Hepatocyte (in vitro differentiated cells): ENCODE data around the gene GMDS. TPM values are rescaled to one million over a fixed set of nuclear protein-coding genes. Genes with fewer than 3 reads are reported as not detected.

Source experiments
- DNase-seq: peaks from one replicate; pipeline ENCODE4 v3.0.0-alpha.2; 2016; ENCODE audit warnings: low spot score
- H2AFZ ChIP-seq: fragments of 200-600 bp; sonication (generic); 2 replicates; pipeline ENCODE4 v1.6.0; 2016; ENCODE audit warnings: antibody characterized with exemption, mild to moderate bottlenecking
- H3K27ac ChIP-seq: fragments of 200-600 bp; sonication (generic); 2 replicates; pipeline ENCODE4 v1.5.1; 2016; ENCODE audit warnings: mild to moderate bottlenecking
- H3K27me3 ChIP-seq: fragments of 200-600 bp; sonication (generic); 2 replicates; pipeline ENCODE4 v1.6.1; 2016
- H3K36me3 ChIP-seq: fragments of 200-600 bp; sonication (generic); replicated peaks from 2 replicates; pipeline ENCODE4 v1.5.1; 2016; ENCODE audit warnings: low read depth; ENCODE audit not compliant: insufficient read depth
- H3K4me1 ChIP-seq: fragments of 200-600 bp; sonication (generic); 2 replicates; pipeline ENCODE4 v1.5.1; 2016; ENCODE audit warnings: mild to moderate bottlenecking, moderate library complexity; ENCODE audit not compliant: insufficient read depth
- H3K4me2 ChIP-seq: fragments of 200-600 bp; sonication (generic); 2 replicates; pipeline ENCODE4 v1.6.0; 2016
- H3K4me3 ChIP-seq: fragments of 200-600 bp; sonication (generic); 2 replicates; pipeline ENCODE4 v1.5.1; 2016; ENCODE audit warnings: mild to moderate bottlenecking
- H3K79me2 ChIP-seq: fragments of 200-600 bp; sonication (generic); 2 replicates; pipeline ENCODE4 v1.6.0; 2017; ENCODE audit warnings: mild to moderate bottlenecking
- H3K9me2 ChIP-seq: fragments of 200-600 bp; sonication (generic); replicated peaks from 2 replicates; pipeline ENCODE4 v1.6.0; 2017; ENCODE audit warnings: mild to moderate bottlenecking; ENCODE audit not compliant: insufficient read depth
- H3K9me3 ChIP-seq: fragments of 200-600 bp; sonication (generic); 2 replicates; pipeline ENCODE4 v1.5.1; 2016; ENCODE audit warnings: low read depth, mild to moderate bottlenecking
- H4K20me1 ChIP-seq: fragments of 200-600 bp; sonication (generic); 2 replicates; pipeline ENCODE4 v1.6.0; 2016; ENCODE audit warnings: mild to moderate bottlenecking; ENCODE audit not compliant: insufficient read depth, poor library complexity, severe bottlenecking
- CTCF ChIP-seq: fragments of 200-600 bp; sonication (generic); IDR thresholded peaks from 2 replicates; pipeline ENCODE4 v1.5.1; 2016; ENCODE audit warnings: antibody characterized with exemption, mild to moderate bottlenecking; ENCODE audit not compliant: poor library complexity
- EZH2 ChIP-seq: fragments of 200-600 bp; sonication (generic); IDR thresholded peaks from 2 replicates; pipeline ENCODE4 v1.6.1; 2016; ENCODE audit warnings: antibody characterized with exemption, mild to moderate bottlenecking, borderline replicate concordance
- EZH2phosphoT487 ChIP-seq: fragments of 200-600 bp; sonication (generic); IDR thresholded peaks from one replicate; pipeline ENCODE4 v1.6.1; 2018; ENCODE audit warnings: antibody characterized with exemption, mild to moderate bottlenecking, low read depth, moderate library complexity; ENCODE audit not compliant: unreplicated experiment, severe bottlenecking
- WGBS: methylation state at CpG from one replicate; pipeline ENCODE4 v1.1.6; 2016; ENCODE audit warnings: low lambda C conversion rate; ENCODE audit errors: missing lambda C conversion rate; 5-methylcytosine and 5-hydroxymethylcytosine counted together
- polyA plus RNA-seq: library from polyadenylated mRNA; unstranded; fragments of >200 nt; fragmentation: Nextera tagmentation; extraction: Ambion mirVana; gene quantifications from 2 replicates; pipeline ENCODE4 v1.2.1, GENCODE V29; 2016
- total RNA-seq: library from RNA; depleted of rRNA; stranded (reverse); fragments of >200 nt; gene quantifications from 2 replicates; pipeline ENCODE4 v1.2.3, GENCODE V29; 2014

GMDS gene
- total and polyA plus RNA-seq, 2 experiments from 2014 or later = 20.7 to 32.6 TPM

GRCh38 chr6:1612299-1612973 is 633.0 kb downstream of the GMDS start:
- WGBS = 18% methylated on average over 10 of the region's 10 CpGs
- H3K4me1 ChIP-seq = peaks cover 18% of the 10 kb centered on the region
- H3K79me2 ChIP-seq = no peaks in the 10 kb centered on the region
- peaks cover 5% of the 10 kb centered on the region for H4K20me1 ChIP-seq
- no peak for DNase-seq
- peak overlapping the region; percentile 96 for H3K4me2 ChIP-seq
- no peak overlapping the region for H2AFZ ChIP-seq
- no peaks in the 10 kb centered on the region for H3K9me2 ChIP-seq
- no peak overlapping the region for H3K4me3 ChIP-seq
- TF ChIP-seq EZH2phosphoT487 = peak; percentile 89
- peak; percentile 89 for TF ChIP-seq EZH2
- TF ChIP-seq CTCF = no peak
- no peaks in the 10 kb centered on the region for H3K9me3 ChIP-seq
- H3K27me3 ChIP-seq = peaks cover 81% of the 10 kb centered on the region
- no peak overlapping the region for H3K27ac ChIP-seq
- H3K36me3 ChIP-seq = no peaks in the 10 kb centered on the region

- H3K36me3 ChIP-seq = no peaks in the 10 kb centered on the region
- no peak overlapping the region for H2AFZ ChIP-seq
- peaks cover 81% of the 10 kb centered on the region for H3K27me3 ChIP-seq
- no peaks in the 10 kb centered on the region for H3K79me2 ChIP-seq
- H3K4me3 ChIP-seq = no peak overlapping the region
- peaks cover 5% of the 10 kb centered on the region for H4K20me1 ChIP-seq
- H3K9me2 ChIP-seq = no peaks in the 10 kb centered on the region
- no peak overlapping the region for H3K27ac ChIP-seq
- H3K4me2 ChIP-seq = peak overlapping the region; percentile 96
- WGBS = 4% methylated on average over 36 of the region's 71 CpGs
- peaks cover 22% of the 10 kb centered on the region for H3K4me1 ChIP-seq
- TF ChIP-seq EZH2 = peak; percentile 96
- no peak for TF ChIP-seq CTCF
- peak; percentile 94 for TF ChIP-seq EZH2phosphoT487
- no peak for DNase-seq
- H3K9me3 ChIP-seq = no peaks in the 10 kb centered on the region
Observed at GRCh38 chr6:1611572-1612298, 633.7 kb downstream of the GMDS start.

- peaks cover 81% of the 10 kb centered on the region for H3K27me3 ChIP-seq
- peak overlapping the region; percentile 96 for H3K4me2 ChIP-seq
- H3K27ac ChIP-seq = no peak overlapping the region
- H3K4me3 ChIP-seq = no peak overlapping the region
- no peaks in the 10 kb centered on the region for H3K9me2 ChIP-seq
- peaks cover 5% of the 10 kb centered on the region for H4K20me1 ChIP-seq
- H3K79me2 ChIP-seq = no peaks in the 10 kb centered on the region
- no peaks in the 10 kb centered on the region for H3K36me3 ChIP-seq
- TF ChIP-seq EZH2 = peak; percentile 2
- no peak for TF ChIP-seq CTCF
- H3K4me1 ChIP-seq = peaks cover 22% of the 10 kb centered on the region
- no peaks in the 10 kb centered on the region for H3K9me3 ChIP-seq
- no peak overlapping the region for H2AFZ ChIP-seq
- DNase-seq = peak; percentile 45
- WGBS = under 1% methylated on average over 28 of the region's 38 CpGs
Observed at GRCh38 chr6:1611322-1611571, 634.2 kb downstream of the GMDS start.
